NCI-H2081 (cell line): Measurements from ENCODE around the gene CKAP5.
"Not testable (repeated sequence)": the region's sequence is repeated elsewhere in the genome, so short reads cannot be mapped to it uniquely, and the experiment has no call there.

Experiments
- DNase-seq, 2 experiments: peaks; one replicate each; lab custom pipeline; 2025; lab: John Stamatoyannopoulos, UW

Gene CKAP5

DNA sequence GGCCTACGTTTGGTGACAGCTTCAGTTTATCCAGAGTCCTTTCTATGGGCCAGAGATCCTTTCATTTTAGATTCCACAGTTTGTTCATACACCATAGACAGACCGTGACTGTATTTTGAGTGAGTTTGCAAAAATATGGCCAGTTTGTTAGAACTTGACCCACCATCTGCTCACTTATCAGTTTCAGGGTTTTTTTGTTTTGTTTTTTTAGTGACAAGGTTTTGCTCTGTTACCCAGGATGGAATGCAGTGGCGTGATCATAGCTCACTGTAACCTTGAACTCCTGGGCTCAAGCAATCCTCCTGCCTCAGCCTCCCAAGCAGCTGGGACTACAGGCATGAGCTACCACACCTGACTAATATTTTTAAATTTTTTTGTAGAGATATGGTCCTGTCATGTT is 9.1 kb upstream of the CKAP5 start:
- DNase-seq = no peak

DNA sequence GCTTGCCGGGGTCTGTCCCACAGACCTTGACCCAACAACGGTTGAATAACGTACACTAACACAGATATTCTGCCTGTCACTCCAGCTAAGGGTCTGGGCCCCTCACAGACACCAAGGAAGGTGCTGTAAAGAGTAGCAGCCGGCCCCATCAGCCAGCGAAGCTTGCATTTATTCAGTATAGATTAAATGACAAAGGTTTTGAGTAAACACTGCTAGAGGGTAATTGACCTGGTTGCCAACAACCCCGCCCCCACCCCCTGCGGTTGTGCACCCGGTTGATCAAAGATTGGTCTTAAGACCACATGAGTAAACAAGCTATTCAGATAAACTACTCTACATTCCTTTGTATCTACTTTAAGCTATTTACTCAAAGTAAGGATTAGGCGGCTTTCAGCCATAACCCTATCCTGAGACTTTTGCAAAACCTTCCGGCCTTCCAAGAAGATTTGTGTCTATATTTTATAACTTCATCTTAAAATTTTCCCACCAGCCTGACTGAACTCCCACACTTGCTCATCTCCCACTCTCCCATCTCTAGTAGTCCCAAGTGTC is 4.8 kb upstream of the CKAP5 start:
- DNase-seq = no peak

DNA sequence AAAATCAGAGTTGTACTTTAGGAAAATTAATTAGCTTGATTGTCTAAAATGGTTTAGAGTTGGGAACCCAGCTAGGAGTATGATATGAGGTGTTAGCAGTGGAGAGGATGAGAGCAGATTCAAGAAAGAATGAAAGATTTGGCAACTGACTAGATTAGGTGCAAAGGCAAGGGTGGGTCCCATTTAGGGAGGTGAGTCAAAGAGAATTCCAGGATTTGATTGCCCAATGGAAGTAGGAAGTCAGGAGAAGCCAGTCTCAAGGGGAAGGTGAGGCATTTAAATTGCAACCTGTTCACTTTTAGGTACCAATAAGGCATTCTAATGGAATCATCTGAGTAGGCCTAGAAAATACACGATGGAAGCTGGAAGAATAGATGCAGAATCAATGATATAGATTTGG is 3.6 kb upstream of the CKAP5 start:
- DNase-seq = no peak

DNA sequence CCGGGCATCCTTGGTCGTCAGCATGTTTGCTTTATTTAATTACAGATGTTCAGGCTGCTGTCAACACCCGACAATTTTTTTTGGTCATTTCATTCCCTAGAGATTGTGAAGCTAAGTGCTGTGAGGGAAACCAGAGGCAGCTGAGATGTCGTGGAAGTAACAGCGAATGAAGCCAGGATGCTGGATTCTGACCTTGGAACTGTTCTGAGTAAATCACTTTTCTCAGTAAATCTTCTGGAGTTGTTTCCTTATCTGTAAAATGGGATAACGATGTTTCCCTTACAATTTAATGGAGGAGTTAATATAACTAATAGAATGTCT is 390 bp upstream of the CKAP5 start:
- no peak for DNase-seq

DNA sequence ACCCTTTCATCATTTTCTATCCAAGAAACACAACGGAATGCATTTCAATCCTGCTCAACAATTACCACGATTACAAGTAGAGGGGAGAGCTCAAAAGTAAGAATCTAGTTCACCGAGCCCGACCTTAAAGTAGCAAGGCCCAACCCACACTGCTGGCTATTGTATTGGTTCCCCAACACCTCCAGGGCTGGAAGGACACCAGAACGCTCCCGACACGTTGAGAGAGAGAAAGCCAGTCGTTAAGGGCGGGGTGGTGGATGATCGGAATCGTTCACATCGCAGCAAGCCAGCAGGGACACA is 690 bp downstream of the CKAP5 start:
- peak in 1 of 2 experiments; percentile 80 for DNase-seq

DNA sequence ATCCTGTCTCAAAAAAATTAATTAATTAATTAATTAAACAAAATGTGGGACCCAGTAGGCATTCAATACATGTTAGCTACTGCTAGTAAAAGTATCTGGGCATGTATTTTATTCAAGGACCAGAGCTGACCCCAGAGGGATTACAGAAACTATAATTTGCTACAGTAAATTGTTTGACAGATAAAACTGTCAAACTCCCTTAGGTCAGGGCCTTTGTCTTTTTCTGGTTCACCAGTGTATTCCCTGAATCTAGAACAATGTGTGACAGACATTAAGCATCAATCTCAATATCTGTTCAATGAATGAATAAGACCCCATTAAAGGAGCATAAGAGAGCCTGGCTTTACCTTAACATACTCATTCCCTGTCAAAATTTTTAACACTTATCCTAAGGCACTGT is 6.0 kb downstream of the CKAP5 start:
- DNase-seq = no peak

DNA sequence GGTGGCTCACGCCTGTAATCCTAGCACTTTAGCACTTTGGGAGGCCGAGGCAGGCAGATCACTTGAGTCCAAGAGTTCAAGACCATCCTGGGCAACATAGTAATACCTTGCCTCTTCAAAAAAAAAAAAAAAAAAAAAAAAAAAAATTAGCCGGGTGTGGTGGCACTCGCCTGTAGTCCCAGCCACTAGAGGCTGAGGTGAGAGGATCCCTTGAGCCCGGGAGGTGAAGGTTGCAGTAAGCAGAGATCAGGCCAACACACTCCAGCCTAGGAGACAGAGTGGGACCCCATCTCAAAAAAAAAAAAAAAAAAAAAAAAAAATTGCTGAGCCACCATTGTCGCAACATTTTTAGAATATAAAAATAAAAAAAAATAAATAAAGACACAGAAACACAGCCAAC is 7.6 kb downstream of the CKAP5 start:
- DNase-seq = no peak

DNA sequence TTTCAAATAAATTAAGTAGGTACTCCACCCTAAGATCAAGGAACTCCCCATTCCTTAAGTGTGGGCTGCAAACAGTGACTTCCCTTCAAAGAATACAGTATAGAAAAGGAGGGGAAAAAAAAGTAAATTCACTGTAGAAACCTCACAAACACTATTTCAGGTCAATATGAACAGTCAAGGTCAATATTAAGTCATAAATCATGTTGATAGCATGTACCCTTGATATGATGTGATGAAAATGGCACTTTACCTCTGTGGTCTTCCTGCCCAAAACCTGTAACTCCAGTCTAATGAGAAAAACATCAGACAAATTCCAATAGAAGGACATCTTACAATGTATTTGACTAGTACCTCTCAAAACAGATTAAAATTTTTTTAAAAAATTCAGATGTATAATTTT is 8.2 kb downstream of the CKAP5 start:
- DNase-seq = no peak

DNA sequence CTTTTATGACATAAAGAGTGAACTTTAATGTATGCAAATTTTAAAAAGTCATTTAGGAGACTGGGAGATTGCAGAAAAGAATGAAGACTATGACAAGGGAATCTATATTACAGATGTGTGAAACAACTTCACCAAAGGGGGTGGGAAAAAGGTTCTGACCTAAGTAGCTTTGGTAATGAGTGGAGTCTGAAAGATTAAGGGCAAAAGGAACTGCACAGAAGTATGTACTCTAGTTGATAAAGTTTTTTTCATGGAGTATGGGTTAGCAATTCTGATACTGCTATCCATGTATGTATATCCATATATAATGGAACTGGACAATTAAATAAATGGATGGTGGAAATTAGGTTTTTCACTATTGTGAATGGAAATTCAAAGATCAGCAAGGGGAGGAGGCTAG is 9.2 kb downstream of the CKAP5 start:
- DNase-seq = no peak

DNA sequence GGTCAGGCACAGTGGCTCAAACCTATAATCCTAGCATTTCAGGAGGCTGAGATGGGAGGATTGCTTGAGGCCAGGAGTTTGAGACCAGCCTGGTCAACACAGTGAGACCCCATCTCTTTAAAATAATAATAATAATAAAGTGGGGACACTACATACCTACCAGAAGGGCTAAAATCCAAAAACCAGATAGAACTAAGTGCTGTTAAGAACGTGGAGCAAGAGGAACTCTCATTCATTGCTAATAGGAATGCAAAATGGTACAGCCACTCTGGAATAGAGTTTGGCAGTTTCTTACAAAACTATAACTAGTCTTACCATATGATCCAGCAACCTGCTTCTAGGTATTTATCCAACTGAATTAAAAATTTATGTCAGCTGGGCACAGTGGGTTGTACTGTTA is 9.6 kb downstream of the CKAP5 start:
- no peak for DNase-seq

DNA sequence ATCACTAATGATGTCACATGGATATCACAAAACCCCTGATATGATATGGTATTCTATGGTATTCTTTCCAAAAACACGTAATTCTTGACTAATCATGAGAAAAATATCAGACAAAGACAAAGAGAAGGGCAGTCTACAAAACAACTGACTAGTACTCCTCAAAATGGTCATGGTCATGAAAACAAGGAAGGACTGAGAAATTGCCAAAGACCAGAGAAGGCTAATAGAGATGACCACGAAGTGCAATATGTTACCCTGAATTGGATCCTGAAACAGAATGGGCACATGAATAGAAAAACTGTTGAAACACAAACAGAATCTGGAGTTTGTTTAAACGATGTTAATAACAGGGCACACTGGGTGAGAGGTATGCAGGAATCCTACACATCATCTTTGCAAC is 10.2 kb downstream of the CKAP5 start:
- no peak for DNase-seq

DNA sequence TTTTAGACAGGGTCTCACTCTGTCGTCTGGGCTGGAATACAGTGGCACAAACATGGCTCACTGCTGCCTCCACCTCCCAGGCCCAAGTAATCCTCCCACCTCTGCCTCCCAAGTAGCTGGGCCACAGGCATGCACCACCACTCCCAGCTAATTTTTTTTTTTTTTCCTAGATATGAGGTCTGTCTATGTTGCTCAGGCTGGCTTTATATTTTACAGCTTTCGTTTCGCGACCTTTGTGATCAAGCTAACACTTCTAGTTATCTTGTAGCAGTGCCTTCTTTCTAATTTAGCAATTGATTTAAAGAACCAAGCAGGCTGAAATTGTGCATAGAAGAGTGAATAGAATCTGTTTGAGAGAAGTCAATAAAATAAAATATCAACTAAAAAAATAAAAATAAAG is 11.3 kb downstream of the CKAP5 start:
- no peak for DNase-seq

DNA sequence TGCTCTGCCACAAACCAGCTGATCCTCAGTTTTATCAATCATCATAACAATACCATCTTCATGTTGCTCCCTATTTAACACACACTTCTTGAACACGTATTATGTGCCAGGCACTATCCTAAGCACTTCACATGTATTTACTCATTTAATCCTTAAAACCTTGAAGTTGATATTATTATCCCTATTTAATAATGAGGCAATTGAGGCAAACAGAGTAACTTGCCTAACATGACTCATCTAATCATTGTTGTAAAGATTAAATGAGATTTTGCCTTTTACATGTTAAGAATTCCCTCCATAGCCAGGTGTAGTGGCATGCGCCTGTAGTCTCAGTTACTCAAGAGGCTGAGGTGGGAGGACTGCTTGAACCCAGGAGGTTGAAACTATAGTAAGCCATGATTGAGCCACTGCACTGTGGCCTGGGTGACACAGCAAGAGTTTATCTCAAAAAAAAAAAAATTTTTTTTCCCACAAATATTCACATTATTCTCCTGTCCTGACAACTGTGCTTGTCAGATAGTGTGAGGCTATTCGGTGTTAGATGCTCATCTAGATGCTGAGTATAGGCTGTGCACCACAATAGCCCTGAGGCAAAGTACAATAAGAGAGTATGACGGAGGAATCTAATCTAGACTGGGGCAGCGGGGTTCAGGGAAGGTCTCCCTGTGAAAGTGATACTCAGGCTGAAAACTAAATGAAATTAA is 13.4 kb downstream of the CKAP5 start:
- no peak for DNase-seq

DNA sequence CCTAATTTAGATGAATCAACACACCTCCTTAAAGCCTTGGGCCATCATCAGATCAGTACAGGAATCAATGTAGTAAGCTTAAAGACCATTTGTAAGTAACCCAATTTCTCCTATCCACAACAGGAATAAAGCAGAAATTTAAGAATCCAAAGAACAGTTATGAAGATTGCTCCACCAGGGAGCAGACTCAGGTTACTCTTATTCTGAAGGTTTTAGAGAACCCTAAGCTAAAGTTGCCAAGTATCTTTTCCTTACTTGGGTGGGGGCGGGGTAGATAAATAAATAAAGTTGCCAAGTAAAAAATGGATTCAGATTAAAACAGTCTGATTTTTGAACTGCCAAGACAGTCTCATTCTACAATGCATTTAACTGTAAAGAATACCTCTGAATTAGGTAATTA is 18.1 kb downstream of the CKAP5 start:
- DNase-seq = no peak

DNA sequence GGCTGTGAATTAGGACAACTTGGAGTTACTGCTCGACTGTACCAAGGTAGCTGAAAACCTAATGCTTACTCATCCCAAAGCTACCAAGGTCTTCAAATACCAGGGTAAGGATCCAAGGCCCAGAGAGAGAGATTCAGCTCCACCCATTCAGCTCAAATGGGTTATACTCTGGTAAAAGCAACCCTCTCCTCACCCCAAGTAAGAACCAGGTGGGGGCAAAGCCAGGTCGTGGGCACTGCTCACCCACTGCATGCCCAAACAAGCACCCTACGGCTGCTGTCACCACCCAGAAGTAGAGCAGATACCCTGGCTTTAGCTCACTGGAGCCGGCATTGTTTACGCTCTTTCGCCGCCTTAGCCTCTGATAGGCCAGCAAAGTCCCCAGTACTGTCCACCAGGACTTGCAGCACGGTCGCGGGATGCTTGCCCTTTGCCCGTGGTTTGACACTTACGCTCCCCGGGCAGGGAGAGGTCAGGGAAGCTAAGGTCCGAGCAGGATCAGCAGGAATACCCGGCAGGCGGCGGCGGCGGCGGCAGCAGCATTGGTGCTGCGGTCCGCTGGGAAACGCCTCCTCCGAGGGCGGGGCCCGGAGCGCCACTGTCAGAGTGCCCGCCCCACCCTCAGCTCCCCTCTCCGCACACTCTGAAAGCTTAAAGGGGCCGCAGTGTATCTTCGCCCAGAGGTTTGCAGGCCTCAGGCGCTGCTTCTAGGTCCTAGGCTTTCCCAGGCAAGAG is 19.6 kb downstream of the CKAP5 start:
- peak; percentile 62 to 71 for DNase-seq

DNA sequence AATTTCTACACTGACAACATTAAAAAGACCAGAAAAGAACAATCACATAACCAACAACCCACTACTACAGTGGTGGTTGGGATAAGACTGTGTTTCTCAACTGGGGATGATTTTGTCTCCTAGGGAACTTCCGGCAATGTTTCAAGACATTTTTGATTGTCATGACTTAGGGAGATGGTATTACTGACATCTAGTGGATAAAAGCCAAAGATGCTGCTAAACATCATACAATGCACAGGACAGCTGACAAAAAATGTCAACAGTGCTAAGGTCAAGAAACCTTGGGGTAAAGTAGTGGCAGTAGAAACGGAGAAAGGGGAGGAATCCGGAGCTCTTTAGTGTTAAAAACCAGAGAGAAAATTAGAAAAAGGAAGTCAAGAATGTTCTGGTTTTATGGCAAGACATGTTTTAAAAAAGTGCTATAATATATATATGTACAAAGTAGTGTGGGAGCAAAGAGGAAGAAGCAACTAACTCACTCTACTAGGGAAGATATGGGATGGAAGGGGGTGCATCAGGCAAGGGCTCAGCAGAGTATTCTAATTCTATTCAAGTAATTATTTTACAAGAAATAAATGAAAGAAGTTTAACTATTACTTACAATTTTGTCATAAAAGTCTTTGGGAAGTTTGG is 37.2 kb downstream of the CKAP5 start:
- peak in 1 of 2 experiments; percentile 26 for DNase-seq

DNA sequence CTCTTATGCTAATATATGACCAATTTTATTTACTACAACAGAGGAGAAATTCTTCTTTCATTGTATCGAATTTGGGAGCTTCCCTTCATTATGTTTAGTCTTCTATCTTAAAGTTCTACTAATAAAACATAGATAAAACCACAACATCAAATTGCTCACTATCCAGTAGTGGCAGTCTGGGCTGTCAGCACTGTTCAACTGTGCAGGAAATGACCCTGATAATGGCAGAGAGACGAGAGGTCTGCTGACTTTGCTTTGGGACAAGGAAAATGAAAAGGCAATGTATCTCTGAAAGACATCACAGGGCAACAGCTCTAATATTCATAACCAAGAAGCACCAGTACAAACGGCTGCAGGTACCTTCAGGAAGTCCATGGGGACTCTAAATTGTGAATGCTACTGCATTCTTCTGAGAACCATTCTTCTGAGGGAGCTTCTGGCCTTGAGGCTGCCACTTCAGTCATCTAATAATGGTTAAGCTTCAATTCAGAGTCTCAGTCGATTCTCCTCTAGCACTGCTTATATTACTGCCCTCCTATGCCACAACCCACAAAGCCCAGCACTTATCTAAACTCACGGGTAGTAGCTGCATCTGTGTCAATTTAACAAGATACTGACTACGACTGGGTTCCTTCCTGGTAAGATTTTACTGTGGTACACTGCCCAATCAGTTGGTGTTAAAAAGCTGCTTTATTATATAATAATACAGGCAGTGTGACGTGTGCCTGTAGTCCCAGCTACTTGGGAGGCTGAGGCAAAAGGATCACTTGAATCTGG is 44.2 kb downstream of the CKAP5 start:
- no peak for DNase-seq

DNA sequence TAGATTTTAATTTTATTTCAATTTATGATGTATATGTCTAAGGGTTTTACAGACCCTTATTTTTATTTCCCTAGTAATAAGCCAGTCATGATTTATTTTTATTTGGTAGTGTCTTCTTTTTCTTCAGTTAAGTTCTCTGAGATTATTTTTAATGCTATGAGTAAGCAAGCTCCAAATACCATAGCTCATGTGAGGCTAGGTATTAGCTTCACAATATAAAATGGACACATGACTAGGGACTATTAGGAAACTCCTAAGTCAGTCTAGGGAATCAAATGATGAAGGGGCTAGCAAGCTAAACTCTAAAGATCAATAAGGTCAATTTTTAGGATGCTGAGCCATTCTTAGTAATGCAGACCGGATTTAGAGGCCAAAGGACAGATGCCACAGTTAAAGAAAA is 45.9 kb downstream of the CKAP5 start:
- DNase-seq = no peak

DNA sequence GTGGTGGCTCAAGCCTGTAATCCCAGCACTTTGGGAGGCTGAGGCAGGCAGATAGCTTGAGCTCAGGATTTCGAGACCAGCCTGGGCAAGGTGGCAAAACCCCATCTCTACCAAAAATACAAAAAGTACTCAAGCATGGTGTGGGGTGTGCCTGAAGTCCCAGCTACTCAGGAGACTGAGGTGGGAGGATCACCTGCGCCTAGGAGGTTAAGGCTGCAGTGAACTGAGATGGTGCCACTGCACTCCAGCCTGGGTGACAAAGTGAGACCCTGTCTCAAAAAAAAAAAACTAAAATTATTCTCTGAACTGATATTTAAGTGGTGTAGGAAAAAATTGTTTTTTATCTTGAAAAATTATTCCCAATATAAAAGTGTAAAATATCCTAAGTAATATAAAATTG is 46.4 kb downstream of the CKAP5 start:
- DNase-seq = not testable (repeated sequence)

DNA sequence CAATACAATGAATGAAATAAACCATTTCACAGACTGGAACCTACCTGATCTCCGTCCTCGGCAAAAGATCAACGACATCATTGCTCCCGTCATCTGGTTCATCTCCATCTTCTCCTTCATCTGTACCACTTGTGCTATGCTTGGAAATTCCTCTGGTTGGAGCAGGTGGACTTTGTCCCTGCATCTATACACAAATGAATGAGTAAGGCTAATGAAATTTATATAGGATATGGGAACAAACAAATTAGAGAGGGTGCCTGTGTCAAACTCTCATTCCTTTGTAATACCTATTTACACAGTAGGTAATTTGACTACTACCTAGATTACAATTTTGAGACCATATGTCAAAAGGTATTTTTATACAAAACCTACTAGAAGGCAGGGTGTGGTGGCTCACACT is 67.7 kb downstream of the CKAP5 start:
- DNase-seq = no peak

DNA sequence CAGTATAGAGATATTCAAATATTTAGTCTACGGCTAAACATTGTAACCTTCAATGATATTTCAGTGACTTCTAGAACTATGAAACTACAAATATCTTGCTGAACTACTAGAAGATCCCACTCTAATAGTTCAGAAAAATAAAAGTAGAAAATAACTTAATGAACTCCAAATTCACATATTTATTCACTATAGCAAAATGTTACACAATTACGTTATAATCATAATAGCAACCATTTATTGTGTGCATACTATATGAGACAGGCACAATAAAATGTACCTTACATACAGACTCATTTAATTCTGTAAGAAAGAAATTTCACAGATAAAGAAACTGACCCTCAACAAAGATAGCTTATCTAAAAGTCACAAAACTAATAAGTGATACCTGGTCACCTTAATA is 69.2 kb downstream of the CKAP5 start:
- no peak for DNase-seq

DNA sequence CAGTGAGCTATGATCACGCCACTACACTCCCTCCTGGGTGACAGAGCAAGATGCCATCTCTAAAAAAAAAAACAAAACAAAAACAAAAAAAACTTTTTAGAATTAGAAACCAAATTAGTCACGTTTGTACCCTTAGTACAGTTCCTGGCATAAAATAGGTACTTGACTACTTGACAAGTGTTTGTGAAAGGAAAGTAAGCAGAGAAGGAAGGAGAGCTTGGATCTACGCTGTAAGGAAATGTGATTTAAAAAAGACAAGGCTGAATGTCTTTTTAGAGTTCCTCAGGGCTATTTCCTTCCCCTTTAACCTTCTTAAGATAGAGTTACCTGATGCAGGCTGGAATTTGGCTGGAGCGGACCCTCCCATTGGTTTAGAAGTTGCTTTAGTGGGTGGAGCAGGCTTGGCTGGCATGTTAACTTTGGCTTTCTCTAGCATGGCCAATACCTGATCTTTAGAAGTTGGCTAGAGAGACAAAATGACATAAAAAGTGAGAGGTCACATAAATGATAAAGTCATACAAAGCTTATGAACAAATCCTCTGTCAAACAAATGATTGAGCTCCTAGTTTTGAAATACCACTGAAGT is 76.4 kb downstream of the CKAP5 start:
- DNase-seq = no peak
